ENCODE data around the gene GMPR2. TPM values are rescaled to one million over a fixed set of nuclear protein-coding genes. Genes with fewer than 3 reads are reported as not detected.

Gene GMPR2
- total and polyA plus RNA-seq, 2 of the 13 experiments (the other 11 are each of a cell fraction or from before 2014, with no cell fraction given): 210 to 273 TPM

DNA sequence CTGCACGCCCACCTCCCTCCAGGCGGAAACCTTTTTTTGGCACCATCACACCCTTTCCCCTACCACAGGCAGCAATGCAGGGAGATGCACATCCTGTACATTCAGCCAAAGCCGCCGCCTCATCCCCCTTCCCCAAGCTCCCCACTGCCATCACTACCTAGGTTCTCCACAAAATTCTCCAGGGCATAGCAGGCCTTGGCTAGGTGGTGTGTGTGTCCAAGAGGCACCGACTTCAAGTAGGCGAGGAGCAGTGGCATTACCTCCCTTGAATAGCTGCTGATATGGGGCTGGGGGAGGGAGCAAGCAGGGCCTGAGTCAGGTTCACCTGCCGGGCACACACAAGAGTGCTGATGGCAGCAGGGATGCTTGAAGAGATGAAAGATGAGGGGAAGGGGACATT, 47.7 kb upstream of the GMPR2 start (continued):
- TF ChIP-seq ZNF512 (CRISPR knock-in tag; IDR thresholded peaks at IDR 0.05) (no peak), NPAS2 (CRISPR knock-in tag; IDR thresholded peaks at IDR 0.05; ENCODE audit: borderline replicate concordance) (0 out of 2 replicates have a peak, but pooled peaks have one; percentile 19)

- intact Hi-C loops (cut with micrococcal nuclease; ENCODE audit: unreplicated experiment): no loop called here
- DNase-seq (ENCODE audit: low spot score): no peak
- H3K27me3 ChIP-seq (ENCODE audit: control insufficient read depth in 1 of 2, insufficient read depth in 2 of 2, low read length in 2 of 2): no peaks in the 10 kb centered on the region
- no peak overlapping the region for H3K27ac ChIP-seq (ENCODE audit: extremely low read length, insufficient read depth, low read length)
- H3K4me1 ChIP-seq (ENCODE audit: insufficient read depth, low read length): peaks cover 24% of the 10 kb centered on the region
- H3K4me2 ChIP-seq (ENCODE audit: low read depth, low read length): no peak overlapping the region
- in situ Hi-C loops (cut with HindIII; ENCODE audit: extremely low pct_ligation_motif_present, low pct_unique_long_range_greater_than_20kb): no loop called here
- FAIRE-seq: no peak
- no peak overlapping the region for H3K9ac ChIP-seq (ENCODE audit: insufficient read depth, low read depth, low read length)
- ChIA-PET CTCF (ENCODE audit: low intra/inter-chr PET ratio, low total read pairs) (no interaction called here), POLR2A (interaction anchor here (0.9 to 8.1 kb wide), 7 partner anchors 8 to 71 kb away, joined by 3 to 65 read pairs (median 11); partner anchors contain the start of genes CHMP4A, DCAF11, EMC9 and IRF9)
- no peak overlapping the region for H2AFZ ChIP-seq (ENCODE audit: low read length)
- H3K4me3 ChIP-seq (replicated peaks in 1 of 3; ENCODE audit: insufficient read depth in 1 of 3, low read depth in 2 of 3, low read length in 3 of 3): no peak overlapping the region
- H3K79me2 ChIP-seq (ENCODE audit: insufficient read depth, low read length): peaks cover 15% of the 10 kb centered on the region
- no peak for ATAC-seq
- no peaks in the 10 kb centered on the region for H4K20me1 ChIP-seq (ENCODE audit: insufficient read depth, low read length)
- H3K36me3 ChIP-seq (replicated peaks in 1 of 2; ENCODE audit: control insufficient read depth in 1 of 2, insufficient read depth in 2 of 2, low read length in 2 of 2): peaks cover 71 to 75% of the 10 kb centered on the region in 2 experiments
- 92% methylated on average over 11 of the region's 11 CpGs for whole genome bisulfite sequencing (ENCODE audit: low lambda C conversion rate)
- no peak for TF ChIP-seq ZFP36 (IDR thresholded peaks at IDR 0.05; ENCODE audit: borderline replicate concordance, low read depth, low read length, partially characterized antibody)
- TF ChIP-seq ZBTB26 (CRISPR knock-in tag; IDR thresholded peaks at IDR 0.05; ENCODE audit: borderline replicate concordance): no peak
- TF ChIP-seq EED (CRISPR knock-in tag; IDR thresholded peaks at IDR 0.05): 0 out of 2 replicates have a peak, but pooled peaks have one; percentile 20
- TF ChIP-seq POLR2AphosphoS5 (IDR thresholded peaks at IDR 0.05; ENCODE audit: low read depth, low read length): no peak
- TF ChIP-seq ZNF335 (CRISPR knock-in tag; IDR thresholded peaks at IDR 0.05): no peak
- TF ChIP-seq ZNF329 (CRISPR knock-in tag; IDR thresholded peaks at IDR 0.05; ENCODE audit: low read depth): 0 out of 2 replicates have a peak, but pooled peaks have one; percentile 6
- TF ChIP-seq EHMT2 (IDR thresholded peaks at IDR 0.05; ENCODE audit: borderline replicate concordance, low read depth, low read length): no peak
- no peak for TF ChIP-seq NR2F6 (IDR thresholded peaks at IDR 0.05)
- TF ChIP-seq NR2F6 (CRISPR knock-in tag; IDR thresholded peaks at IDR 0.05): no peak
- TF ChIP-seq TGIF2 (CRISPR knock-in tag; IDR thresholded peaks at IDR 0.05): no peak
- no peak for TF ChIP-seq POGK (CRISPR knock-in tag; conservative IDR thresholded peaks at IDR 0.05)
- no peak for TF ChIP-seq ZNF615 (CRISPR knock-in tag; IDR thresholded peaks at IDR 0.05; ENCODE audit: borderline replicate concordance)
- no peak for TF ChIP-seq ZNF660 (CRISPR knock-in tag; IDR thresholded peaks at IDR 0.05; ENCODE audit: borderline replicate concordance, low read depth)
- H3K9me3 ChIP-seq (ENCODE audit: low read length): no peaks in the 10 kb centered on the region
- BruUV-seq (replicated peaks): no TSS peak
Observed at GRCh38 chr14:24185741-24186140, 47.0 kb upstream of the GMPR2 start.
